Measurements from ENCODE around the gene SUSD2.

Gene SUSD2

DNA sequence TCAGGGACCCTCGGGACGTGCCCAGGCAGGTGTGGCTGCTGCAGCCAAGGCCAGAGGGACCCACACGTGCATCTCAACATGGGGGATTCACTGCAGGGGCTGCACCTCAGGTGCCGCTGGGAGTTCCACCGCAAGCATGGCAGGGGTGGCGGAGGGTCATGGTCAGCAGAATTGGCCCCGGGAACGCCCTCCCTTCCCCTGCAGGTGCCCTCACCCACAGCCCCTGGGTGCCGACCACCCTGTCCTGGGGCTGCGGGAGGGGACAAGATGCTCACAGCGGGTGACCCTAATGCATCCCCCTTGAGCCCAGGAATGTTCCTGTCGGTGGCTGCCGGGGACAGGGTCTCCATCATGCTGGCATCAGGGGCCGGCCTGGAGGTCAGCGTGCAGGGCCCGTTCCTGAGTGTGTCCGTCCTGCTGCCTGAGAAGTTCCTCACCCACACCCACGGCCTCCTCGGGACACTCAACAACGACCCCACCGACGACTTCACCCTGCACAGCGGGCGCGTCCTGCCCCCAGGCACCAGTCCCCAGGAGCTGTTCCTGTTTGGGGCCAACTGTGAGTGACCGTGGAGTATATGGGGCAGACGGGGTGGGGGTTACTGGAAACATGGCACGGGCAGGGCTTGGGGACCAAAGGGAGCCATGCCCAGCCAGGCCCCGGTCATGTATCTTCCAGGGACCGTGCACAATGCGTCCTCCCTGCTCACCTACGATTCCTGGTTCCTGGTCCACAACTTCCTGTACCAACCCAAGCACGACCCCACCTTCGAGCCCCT lies 5.8 kb downstream of the SUSD2 start:
- in situ Hi-C loops (cut with MboI; ENCODE audit: low sequenced_read_pairs) = no loop called here

DNA sequence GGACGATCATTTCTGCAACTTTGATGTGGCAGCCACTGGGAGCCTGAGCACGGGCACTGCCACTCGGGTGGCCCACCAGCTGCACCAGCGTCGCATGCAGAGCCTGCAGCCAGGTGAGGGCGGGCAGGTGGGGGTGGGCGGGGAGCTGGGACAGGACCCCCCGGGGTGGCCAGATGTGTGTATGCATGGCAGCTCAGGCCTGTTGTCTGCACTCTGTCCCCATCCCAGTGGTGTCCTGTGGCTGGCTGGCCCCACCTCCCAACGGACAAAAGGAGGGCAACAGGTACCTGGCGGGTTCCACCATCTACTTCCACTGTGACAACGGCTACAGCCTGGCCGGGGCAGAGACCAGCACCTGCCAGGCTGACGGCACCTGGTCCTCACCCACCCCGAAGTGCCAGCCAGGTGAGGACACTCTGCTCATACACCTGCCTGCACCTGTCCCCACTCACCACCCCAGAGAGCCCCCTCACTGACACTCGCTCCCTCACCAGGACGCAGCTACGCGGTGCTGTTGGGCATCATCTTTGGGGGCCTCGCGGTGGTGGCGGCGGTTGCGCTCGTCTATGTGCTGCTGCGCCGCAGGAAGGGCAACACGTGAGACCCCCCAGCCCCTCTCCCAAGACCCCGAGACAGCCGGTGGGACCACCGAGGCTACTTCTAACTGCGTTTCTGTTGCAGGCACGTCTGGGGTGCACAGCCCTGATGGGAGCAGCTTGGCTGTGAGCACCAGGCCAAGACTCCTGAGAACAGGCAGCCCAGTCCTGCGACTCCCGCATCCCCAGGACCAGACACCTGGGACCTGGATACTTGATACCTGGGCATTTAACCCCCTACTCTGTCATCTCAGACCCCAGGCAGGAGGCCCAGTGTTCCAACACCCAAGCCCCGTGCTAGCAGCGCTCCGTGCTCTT lies 6.7 kb downstream of the SUSD2 start:
- in situ Hi-C loops (cut with MboI; ENCODE audit: low sequenced_read_pairs) = no loop called here

DNA sequence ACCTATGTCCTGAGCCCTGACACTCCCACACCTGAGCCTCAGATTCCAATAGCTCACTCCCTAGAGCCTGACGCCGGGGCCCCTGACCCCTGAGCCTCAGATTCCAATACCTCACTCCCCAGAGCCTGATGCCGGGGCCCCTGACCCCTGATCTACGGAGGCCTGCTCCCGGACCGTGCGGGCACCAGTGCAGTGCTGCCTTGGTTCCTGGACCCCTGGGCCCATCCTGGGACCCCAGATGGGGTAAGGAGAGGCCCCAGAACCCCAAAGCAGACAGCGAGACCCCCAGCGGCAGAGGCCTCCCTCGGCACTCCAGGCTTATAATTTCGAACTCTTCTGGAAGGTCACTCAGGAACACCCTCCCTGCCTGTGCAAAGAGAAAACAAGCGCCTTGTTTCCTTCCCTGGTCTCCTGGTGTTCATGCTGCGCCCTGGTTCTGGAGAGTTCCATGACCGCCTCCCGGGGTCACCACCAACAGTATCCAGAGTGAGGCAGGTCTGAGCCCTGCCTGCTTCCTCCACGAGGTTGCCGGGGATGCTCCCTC lies 7.5 kb downstream of the SUSD2 start:
- in situ Hi-C loops (cut with MboI; ENCODE audit: low sequenced_read_pairs) = no loop called here

GRCh38 chr22:24189249-24190158 lies 8.2 kb downstream of the SUSD2 start:
- in situ Hi-C loops (cut with MboI; ENCODE audit: low sequenced_read_pairs) = no loop called here

GRCh38 chr22:24190159-24190540 lies 8.9 kb downstream of the SUSD2 start:
- in situ Hi-C loops (cut with MboI; ENCODE audit: low sequenced_read_pairs) = no loop called here

DNA sequence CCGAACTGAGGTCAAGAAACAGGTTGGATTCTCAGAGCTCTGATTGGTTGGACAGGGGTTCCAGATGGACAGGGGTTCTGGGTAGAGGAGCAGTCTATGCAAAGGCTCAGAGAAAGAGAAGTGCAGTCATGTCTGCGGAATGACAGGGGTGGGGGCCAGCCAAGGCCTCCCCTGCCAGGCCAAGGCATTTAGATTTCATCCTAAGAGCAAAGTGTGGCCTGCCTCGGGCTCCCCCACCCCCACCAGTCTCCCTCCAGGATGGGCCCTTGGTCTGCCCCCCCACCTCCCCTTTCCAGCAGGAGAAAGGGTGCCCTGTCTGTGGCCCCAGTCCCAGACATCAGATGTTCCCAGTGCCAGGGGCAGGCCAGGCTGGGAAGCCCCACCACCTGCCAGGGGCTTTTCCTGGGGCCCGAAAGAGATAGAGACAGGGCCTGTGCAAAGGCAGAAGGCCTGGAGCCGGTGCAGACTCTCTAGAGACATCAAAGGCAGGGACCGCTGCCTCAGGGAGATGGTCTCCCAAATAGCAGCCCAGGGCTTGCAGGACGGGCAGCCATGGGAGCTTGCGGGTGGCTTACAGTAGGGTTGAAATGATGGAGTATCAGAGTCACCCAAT lies 9.4 kb downstream of the SUSD2 start:
- in situ Hi-C loops (cut with MboI; ENCODE audit: low sequenced_read_pairs) = no loop called here

- in situ Hi-C loops (cut with MboI; ENCODE audit: low sequenced_read_pairs) = no loop called here
These were observed 10.1 kb downstream of the SUSD2 start for GRCh38 chr22:24191381-24191841.

DNA sequence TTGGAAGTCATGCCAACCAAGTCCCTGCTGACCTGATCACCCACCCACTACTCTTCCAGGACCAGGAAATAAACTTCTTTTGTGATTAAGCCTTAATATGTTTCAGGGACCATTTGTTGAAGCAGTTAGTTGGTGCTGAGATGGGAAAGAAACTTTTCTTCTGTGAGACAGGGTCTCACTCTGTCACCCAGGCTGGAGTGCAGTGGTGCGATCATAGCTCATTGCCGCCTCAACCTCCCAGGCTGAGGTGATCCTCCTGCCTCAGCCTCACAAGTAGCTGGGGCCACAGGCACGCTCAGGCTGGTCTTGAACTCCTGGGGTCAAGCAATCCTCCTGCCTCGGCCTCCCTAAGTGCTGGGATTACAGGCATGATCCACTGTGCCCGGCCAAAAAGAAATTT lies 10.6 kb downstream of the SUSD2 start:
- in situ Hi-C loops (cut with MboI; ENCODE audit: low sequenced_read_pairs) = no loop called here

DNA sequence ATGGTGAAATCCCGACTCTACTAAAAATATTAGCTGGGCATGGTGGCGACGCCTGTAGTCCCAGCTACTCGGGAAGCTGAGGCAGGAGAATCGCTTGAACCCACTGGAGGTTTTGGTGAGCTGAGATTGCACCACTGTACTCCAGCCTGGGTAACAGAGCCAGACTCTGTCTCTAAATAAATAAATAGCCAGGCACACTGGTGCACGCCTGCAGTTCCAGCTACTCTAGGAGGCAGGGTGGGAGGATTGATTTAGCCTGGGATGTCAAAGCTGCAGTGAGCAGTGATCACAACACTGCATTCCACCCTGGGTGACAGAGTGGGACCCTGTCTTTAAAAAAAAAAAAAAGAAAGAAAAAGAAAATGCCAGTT lies 17.4 kb downstream of the SUSD2 start:
- in situ Hi-C loops (cut with MboI; ENCODE audit: low sequenced_read_pairs) = no loop called here

DNA sequence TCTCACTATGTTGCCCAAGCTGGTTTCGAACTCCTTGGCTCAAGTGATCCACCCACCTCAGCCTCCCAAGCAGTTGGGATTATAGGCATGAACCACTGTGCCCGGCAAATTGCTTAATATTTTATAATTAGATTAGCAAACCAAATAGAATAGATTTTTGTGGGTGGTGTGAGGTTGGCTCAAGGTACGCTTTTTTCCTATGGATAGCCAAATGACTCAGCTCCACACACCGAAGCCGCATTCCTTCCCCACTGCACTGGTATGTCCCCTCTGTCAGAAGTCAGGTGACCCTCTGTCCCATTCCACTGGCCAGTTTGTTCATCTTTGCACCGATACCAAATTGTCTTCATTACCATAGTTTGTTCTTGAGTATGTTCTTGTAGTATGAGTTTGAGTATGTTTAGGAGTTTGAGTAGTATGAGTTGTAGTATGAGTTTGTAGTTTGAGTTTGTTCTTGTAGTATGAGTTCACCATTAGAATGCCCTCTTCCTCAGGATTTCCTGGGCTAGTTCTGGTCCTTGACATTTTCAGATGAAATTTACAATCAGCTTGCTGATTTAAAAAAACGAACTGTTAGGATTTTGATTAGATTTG lies 19.4 kb downstream of the SUSD2 start:
- in situ Hi-C loops (cut with MboI; ENCODE audit: low sequenced_read_pairs) = loop anchor here (25.0 kb wide), 1 partner anchor 687 kb away; no protein-coding TSS in a partner anchor

- in situ Hi-C loops (cut with MboI; ENCODE audit: low sequenced_read_pairs) = loop anchor here (25.0 kb wide), 1 partner anchor 685 kb away; no protein-coding TSS in a partner anchor
These were observed 20.7 kb downstream of the SUSD2 start for GRCh38 chr22:24201681-24202614.

- in situ Hi-C loops (cut with MboI; ENCODE audit: low sequenced_read_pairs) = loop anchor here (25.0 kb wide), 1 partner anchor 683 kb away; no protein-coding TSS in a partner anchor
These were observed 22.6 kb downstream of the SUSD2 start for GRCh38 chr22:24203856-24204255.

GRCh38 chr22:24205438-24206195 lies 24.3 kb downstream of the SUSD2 start:
- in situ Hi-C loops (cut with MboI; ENCODE audit: low sequenced_read_pairs) = loop anchor here (25.0 kb wide), 1 partner anchor 682 kb away; no protein-coding TSS in a partner anchor

DNA sequence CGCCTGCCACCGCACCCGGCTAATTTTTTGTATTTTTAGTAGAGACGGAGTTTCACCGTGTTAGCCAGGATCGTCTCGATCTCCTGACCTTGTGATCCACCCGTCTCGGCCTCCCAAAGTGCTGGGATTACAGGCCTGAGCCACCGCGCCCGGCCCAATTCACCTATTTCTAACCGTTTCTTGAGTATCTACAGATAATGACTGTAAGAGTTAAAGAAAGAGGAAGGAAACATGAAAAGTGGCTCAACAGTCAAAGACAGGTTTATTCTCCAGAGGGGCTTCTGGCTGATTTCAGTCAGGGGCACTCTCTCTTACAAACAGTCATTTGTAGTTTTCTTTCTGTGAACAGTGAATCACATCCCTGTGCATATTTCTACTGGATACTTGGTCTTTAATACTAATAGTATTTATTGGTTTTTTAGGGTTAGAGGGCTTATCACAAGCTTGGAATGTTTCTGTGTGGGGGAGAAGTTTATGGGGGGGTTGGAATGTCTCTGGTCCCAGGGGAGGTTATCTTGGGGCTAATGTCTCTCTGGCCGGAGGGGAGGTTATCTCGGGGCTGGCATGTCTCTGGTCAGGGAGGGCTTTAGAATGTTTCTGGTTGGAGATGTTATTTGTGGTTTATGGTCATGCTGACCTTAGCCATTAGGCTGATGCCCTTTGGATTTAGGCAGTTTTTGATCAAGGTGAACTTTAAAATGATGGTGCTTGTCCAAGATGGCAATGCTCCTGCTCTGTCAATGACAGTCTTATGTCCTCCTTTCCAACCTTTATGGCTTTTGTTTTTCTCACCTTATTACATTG lies 25.4 kb downstream of the SUSD2 start:
- in situ Hi-C loops (cut with MboI; ENCODE audit: low sequenced_read_pairs) = loop anchor here (25.0 kb wide), 1 partner anchor 681 kb away; no protein-coding TSS in a partner anchor

DNA sequence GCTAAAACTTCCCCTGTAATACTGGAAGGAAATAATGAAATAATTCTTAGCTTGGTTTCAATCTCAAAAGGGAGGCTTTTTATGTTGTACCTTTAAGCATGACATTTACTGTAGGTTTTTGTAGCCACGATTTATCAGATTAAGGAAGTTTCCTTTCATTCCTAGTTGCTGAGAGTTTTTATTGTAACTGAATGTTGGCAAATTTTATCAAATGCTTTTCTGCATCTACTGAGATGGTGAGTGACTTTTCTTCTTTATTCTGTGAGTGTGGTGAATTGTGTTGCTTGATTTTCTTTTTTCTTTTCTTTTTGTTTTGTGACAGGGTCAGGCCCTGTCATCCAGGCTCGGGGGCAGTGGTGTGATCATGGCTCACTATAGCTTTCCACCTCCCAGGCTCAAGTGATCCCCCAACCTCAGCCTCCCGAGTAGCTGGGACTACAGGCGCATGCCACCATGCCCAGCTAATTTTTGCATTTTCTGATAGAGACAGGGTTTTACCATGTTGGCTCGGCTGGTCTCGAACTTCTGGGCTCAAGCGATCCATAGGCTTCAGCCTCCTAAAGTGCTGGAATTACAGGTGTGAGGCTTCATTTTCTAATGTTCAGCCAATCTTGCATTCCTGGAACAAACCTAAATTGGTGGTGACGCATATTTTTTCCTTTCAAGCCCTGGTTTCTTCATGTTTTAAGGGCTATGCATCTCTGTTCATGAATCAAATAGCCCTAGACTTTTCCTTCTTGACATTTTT lies 26.2 kb downstream of the SUSD2 start:
- in situ Hi-C loops (cut with MboI; ENCODE audit: low sequenced_read_pairs) = loop anchor here (25.0 kb wide), 1 partner anchor 680 kb away; no protein-coding TSS in a partner anchor
